Breast epithelium (tissue), 4 donors: Measurements from ENCODE around the gene FERMT2. TPM values are rescaled to one million over a fixed set of nuclear protein-coding genes. Genes with fewer than 3 reads are reported as not detected.

ENCODE experiments used
- DNase-seq, 2 donors: peaks; one replicate each; pipeline ENCODE4 v3.0.0-alpha.2; 2019; ENCODE audit warnings: low spot score in 2 of 2
- H3K27ac ChIP-seq, 2 donors: fragments of 200-600 bp; sonication (generic) in 1 of 2; one replicate each; pipeline ENCODE4 v1.5.1; 2016 to 2019; ENCODE audit warnings: mild to moderate bottlenecking in 1 of 2
- H3K27me3 ChIP-seq, 2 donors: fragments of 200-600 bp; sonication (generic) in 1 of 2; one replicate each; pipeline versions ENCODE4 v1.5.1 to v1.6.0; 2017 to 2019; ENCODE audit warnings: control low read depth in 1 of 2, mild to moderate bottlenecking in 1 of 2
- H3K36me3 ChIP-seq: fragments of 200-600 bp; one replicate; pipeline ENCODE4 v1.5.1; 2019
- H3K4me1 ChIP-seq, 2 donors: fragments of 200-600 bp; sonication (generic); one replicate each; pipeline ENCODE4 v1.5.1; 2016 to 2019; ENCODE audit warnings: control low read depth in 1 of 2
- H3K4me3 ChIP-seq, 3 donors: fragments of 200-600 bp; sonication (generic); 1 replicate in 2 of 3; 2 replicates in 1 of 3; pipeline ENCODE4 v1.5.1; 2016 to 2019; ENCODE audit warnings: mild to moderate bottlenecking in 3 of 3, moderate library complexity in 2 of 3
- H3K9me3 ChIP-seq, 2 donors: fragments of 200-600 bp; sonication (generic) in 1 of 2; one replicate each; pipeline ENCODE4 v1.5.1; 2016 to 2019; ENCODE audit warnings: control low read depth in 1 of 2
- POLR2A ChIP-seq: fragments of 450-650 bp; IDR thresholded peaks from one replicate; pipeline ENCODE4 v1.6.1; 2016; ENCODE audit warnings: antibody characterized with exemption, mild to moderate bottlenecking, moderate library complexity
- POLR2AphosphoS5 ChIP-seq, 3 donors: sonication (generic); formaldehyde crosslinking; IDR thresholded peaks; one replicate each; pipeline ENCODE4 v1.6.1; 2017; ENCODE audit warnings: antibody characterized with exemption in 3 of 3
- intact Hi-C: fragments of 100-400 bp; cut with DNase I; formaldehyde crosslinking; loops from one replicate; pipeline ENCODE4 v1.15.1; 2023; ENCODE audit warnings: low total_unique reads
- total RNA-seq, 3 donors: library from RNA; depleted of rRNA; stranded (reverse); fragments of >200 nt; gene quantifications; one replicate each; pipeline ENCODE4 v1.1.0, GENCODE V29; 2016
- TF ChIP-seq, protein P1 (sequence below), 3 donors: fragments of 450-650 bp; IDR thresholded peaks; one replicate each; pipeline ENCODE4 v1.5.1; 2016 to 2017; ENCODE audit warnings: antibody characterized with exemption in 3 of 3, mild to moderate bottlenecking in 3 of 3, moderate library complexity in 3 of 3

FERMT2 gene, protein sequence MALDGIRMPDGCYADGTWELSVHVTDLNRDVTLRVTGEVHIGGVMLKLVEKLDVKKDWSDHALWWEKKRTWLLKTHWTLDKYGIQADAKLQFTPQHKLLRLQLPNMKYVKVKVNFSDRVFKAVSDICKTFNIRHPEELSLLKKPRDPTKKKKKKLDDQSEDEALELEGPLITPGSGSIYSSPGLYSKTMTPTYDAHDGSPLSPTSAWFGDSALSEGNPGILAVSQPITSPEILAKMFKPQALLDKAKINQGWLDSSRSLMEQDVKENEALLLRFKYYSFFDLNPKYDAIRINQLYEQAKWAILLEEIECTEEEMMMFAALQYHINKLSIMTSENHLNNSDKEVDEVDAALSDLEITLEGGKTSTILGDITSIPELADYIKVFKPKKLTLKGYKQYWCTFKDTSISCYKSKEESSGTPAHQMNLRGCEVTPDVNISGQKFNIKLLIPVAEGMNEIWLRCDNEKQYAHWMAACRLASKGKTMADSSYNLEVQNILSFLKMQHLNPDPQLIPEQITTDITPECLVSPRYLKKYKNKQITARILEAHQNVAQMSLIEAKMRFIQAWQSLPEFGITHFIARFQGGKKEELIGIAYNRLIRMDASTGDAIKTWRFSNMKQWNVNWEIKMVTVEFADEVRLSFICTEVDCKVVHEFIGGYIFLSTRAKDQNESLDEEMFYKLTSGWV
- total RNA-seq: 100 to 1,000 TPM in 1 of 3 donors, 10 to 100 TPM in 2; 87.8 to 203 (median 90.2) TPM

DNA sequence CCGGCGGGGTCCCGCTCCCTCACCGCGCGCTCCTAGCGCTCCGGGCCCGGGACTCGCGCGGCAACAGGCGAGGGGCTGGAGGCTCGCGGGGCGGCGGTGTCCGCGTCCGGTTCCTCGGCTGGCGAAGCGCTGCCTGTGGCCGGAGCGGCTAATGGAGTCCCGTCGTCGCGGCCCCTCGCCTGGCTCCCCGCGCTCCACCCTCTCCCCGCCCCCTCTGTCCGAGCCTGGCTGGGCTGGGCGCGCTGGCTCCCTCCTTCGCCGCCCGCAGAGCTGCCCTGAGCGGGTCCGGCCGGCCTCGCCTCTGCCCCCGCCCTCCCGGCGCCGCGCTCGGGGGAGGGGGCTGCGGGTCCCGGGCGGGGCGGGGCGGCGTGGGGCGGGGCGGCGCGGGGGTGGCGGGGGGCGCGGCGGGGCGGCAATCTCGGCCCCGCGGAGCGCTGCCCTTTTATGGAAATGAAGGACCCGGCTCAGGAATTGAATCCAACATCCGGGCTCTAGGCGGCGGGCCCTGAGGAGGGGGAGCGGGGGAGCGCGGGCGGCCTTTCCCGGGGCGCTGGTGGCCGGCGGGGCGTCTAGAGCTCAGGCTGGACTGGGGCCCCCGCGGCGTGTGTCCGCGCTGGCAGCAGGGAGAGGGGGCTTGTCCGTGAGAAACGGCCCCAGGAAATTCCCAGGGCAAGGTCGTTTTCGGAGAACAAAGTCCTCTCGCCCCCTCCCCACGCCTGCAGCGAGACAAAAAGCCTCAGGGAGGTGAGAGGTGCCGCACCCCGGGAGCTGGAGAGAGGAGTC lies at the start of gene FERMT2:
FERMT2 (minus strand) TSS at position 153 of the 783 bp plus-strand sequence. CDS start 482 bp downstream, outside the sequence.
- intact Hi-C loops: loop anchor here (10.0 kb wide), 1 partner anchor 116 kb away; no protein-coding TSS in a partner anchor
- Histone ChIP-seq H3K4me1 (peaks cover 0 to 4% of the 10 kb centered on the region in 2 donors), H3K27ac (peak within 1 kb of the TSS; percentile 96 to 98), H3K36me3 (no peaks in the 10 kb centered on the region), H3K9me3 (no peaks in the 10 kb centered on the region), H3K27me3 (no peaks in the 10 kb centered on the region), H3K4me3 (peak within 1 kb of the TSS; percentile 80 to 93 (median 83))
- peak; percentile 80 to 83 for DNase-seq
- TF ChIP-seq POLR2AphosphoS5 (IDR thresholded peaks at IDR 0.05) (peak; percentile 32 to 76 (median 35)), POLR2A (peak; percentile 47)
- TF ChIP-seq, protein P1, sequence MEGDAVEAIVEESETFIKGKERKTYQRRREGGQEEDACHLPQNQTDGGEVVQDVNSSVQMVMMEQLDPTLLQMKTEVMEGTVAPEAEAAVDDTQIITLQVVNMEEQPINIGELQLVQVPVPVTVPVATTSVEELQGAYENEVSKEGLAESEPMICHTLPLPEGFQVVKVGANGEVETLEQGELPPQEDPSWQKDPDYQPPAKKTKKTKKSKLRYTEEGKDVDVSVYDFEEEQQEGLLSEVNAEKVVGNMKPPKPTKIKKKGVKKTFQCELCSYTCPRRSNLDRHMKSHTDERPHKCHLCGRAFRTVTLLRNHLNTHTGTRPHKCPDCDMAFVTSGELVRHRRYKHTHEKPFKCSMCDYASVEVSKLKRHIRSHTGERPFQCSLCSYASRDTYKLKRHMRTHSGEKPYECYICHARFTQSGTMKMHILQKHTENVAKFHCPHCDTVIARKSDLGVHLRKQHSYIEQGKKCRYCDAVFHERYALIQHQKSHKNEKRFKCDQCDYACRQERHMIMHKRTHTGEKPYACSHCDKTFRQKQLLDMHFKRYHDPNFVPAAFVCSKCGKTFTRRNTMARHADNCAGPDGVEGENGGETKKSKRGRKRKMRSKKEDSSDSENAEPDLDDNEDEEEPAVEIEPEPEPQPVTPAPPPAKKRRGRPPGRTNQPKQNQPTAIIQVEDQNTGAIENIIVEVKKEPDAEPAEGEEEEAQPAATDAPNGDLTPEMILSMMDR (IDR thresholded peaks at IDR 0.05): no peak

- no peaks in the 10 kb centered on the region for H3K36me3 ChIP-seq
- H3K27ac ChIP-seq: no peak overlapping the region
- no peak overlapping the region for H3K4me3 ChIP-seq
- intact Hi-C loops: no loop called here
- no peaks in the 10 kb centered on the region for H3K4me1 ChIP-seq
- DNase-seq: no peak
- no peak for TF ChIP-seq POLR2A
- TF ChIP-seq, protein P1 (IDR thresholded peaks at IDR 0.05): no peak
- H3K9me3 ChIP-seq: no peaks in the 10 kb centered on the region
- H3K27me3 ChIP-seq: no peaks in the 10 kb centered on the region
These were observed 47.6 kb upstream of the FERMT2 start for GRCh38 chr14:52998376-52999015.

GRCh38 chr14:52996493-52996892 lies 45.6 kb upstream of the FERMT2 start:
- H3K27me3 ChIP-seq: no peaks in the 10 kb centered on the region
- no peaks in the 10 kb centered on the region for H3K4me1 ChIP-seq
- TF ChIP-seq POLR2AphosphoS5 (IDR thresholded peaks at IDR 0.05): no peak
- TF ChIP-seq, protein P1 (IDR thresholded peaks at IDR 0.05): no peak
- no peak for TF ChIP-seq POLR2A
- H3K9me3 ChIP-seq: no peaks in the 10 kb centered on the region
- DNase-seq: no peak
- no peak overlapping the region for H3K27ac ChIP-seq
- intact Hi-C loops: no loop called here
- H3K4me3 ChIP-seq: no peak overlapping the region
- H3K36me3 ChIP-seq: no peaks in the 10 kb centered on the region

- Histone ChIP-seq H3K4me3 (no peak overlapping the region), H3K27ac (no peak overlapping the region), H3K27me3 (no peaks in the 10 kb centered on the region), H3K36me3 (no peaks in the 10 kb centered on the region), H3K9me3 (no peaks in the 10 kb centered on the region), H3K4me1 (no peaks in the 10 kb centered on the region)
- no peak for DNase-seq
- intact Hi-C loops: no loop called here
- TF ChIP-seq, protein P1 (IDR thresholded peaks at IDR 0.05): no peak
- no peak for TF ChIP-seq POLR2AphosphoS5 (IDR thresholded peaks at IDR 0.05)
- TF ChIP-seq POLR2A: no peak
These were observed 45.1 kb upstream of the FERMT2 start for GRCh38 chr14:52995998-52996397.
